ENCODE data around the gene NATD1.

DNA sequence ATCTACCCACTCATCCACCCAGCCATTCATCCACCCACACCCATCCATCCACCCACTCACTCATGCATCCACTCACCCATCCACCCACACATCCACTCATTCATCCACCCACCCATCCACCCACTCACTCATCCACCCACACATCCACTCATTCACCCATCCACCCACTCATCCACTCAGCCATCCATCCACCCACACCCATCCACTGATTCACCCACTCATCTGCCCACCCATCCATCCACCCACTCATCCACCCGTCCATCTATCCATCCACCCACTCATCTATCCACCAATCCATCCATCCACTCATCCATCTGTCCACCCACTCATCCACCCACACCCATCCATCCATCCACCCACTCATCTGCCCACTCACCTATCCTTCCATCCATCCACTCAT is 17.3 kb downstream of the NATD1 start:
- no peak for TF ChIP-seq CTCF (IDR thresholded peaks at IDR 0.05)
- no peak for TF ChIP-seq POLR2A (IDR thresholded peaks at IDR 0.05)
